Uterus (tissue), 2 donors: Measurements from ENCODE around the gene TMEM156.

ENCODE experiments used
- CTCF ChIP-seq, 4 experiments: fragments of 200-600 bp in 2 of 4; fragments of 450-650 bp in 2 of 4; sonication (generic) in 2 of 4; IDR thresholded peaks; one replicate each; pipeline ENCODE4 v1.5.1; 2016 to 2019; ENCODE audit warnings: antibody characterized with exemption in 4 of 4, mild to moderate bottlenecking in 2 of 4, moderate library complexity in 1 of 4
- POLR2A ChIP-seq, 2 donors: fragments of 450-650 bp; IDR thresholded peaks; one replicate each; pipeline ENCODE4 v1.6.1; 2016; ENCODE audit warnings: antibody characterized with exemption in 2 of 2, mild to moderate bottlenecking in 1 of 2, moderate library complexity in 1 of 2

DNA sequence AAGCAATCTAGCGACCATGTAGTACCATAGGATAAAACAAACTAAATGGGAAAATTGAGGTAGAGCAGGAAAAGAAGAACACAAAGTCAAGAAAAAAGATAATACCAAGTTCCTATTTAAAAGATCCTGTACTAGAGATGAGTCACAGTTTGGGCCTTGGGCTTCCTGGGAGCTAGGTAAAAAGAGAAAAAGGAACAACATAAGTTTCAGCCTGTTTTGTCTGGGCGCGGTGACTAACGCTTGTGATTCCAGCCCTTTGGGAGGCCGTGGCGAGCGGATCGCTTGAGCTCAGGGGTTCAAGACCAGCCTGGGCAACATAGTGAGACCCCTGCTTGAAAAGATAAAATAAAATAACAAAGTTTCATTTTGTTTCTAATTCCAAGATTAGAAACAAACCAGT lies 14.0 kb upstream of the TMEM156 start:
- TF ChIP-seq CTCF (IDR thresholded peaks at IDR 0.05) (no peak), POLR2A (IDR thresholded peaks at IDR 0.05) (no peak)
